CD14-positive monocyte (primary cell): ENCODE data around the gene SSH3. TPM values are rescaled to one million over a fixed set of nuclear protein-coding genes. Genes with fewer than 3 reads are reported as not detected.

ENCODE experiments used
- DNase-seq, 3 donors: peaks; one replicate each; pipeline ENCODE4 v3.0.0-alpha.2; 2011 to 2022
- H2AFZ ChIP-seq: 2 replicates; pipeline ENCODE4 v1.6.0; 2012; ENCODE audit warnings: mild to moderate bottlenecking, low read depth, low read length, inconsistent platforms; ENCODE audit not compliant: insufficient read depth, poor library complexity, severe bottlenecking
- H3K27ac ChIP-seq, 2 donors: 1 replicate in 1 of 2; 2 replicates in 1 of 2; pipeline ENCODE4 v1.5.1; 2012 to 2013; ENCODE audit warnings: low read length in 2 of 2, control low read depth in 1 of 2, inconsistent platforms in 1 of 2, low read depth in 1 of 2, mild to moderate bottlenecking in 1 of 2
- H3K27me3 ChIP-seq, 2 donors: one replicate each; pipeline versions ENCODE4 v1.6.0 to v1.6.1; 2011 to 2013; ENCODE audit warnings: low read length in 2 of 2; ENCODE audit not compliant: control insufficient read depth in 2 of 2, insufficient read depth in 2 of 2
- H3K36me3 ChIP-seq, 2 donors: replicated peaks in 1 of 2; 1 replicate in 1 of 2; 2 replicates in 1 of 2; pipeline versions ENCODE4 v1.5.1 to v1.6.1; 2012 to 2013; ENCODE audit warnings: low read length in 2 of 2, control low read depth in 1 of 2, inconsistent platforms in 1 of 2, mild to moderate bottlenecking in 1 of 2; ENCODE audit not compliant: insufficient read depth in 2 of 2, control insufficient read depth in 1 of 2
- H3K4me1 ChIP-seq, 2 donors: 1 replicate in 1 of 2; 2 replicates in 1 of 2; pipeline versions ENCODE4 v1.5.1 to v1.6.1; 2012 to 2013; ENCODE audit warnings: low read length in 2 of 2, control low read depth in 1 of 2, inconsistent platforms in 1 of 2, mild to moderate bottlenecking in 1 of 2, moderate library complexity in 1 of 2; ENCODE audit not compliant: insufficient read depth in 2 of 2, control insufficient read depth in 1 of 2
- H3K4me2 ChIP-seq: replicated peaks from 2 replicates; pipeline ENCODE3; 2012; ENCODE audit warnings: low read length, moderate library complexity, mild to moderate bottlenecking; ENCODE audit not compliant: poor library complexity, severe bottlenecking; ENCODE audit errors: extremely low read depth
- H3K4me3 ChIP-seq, 3 experiments: fragments of 200-600 bp in 1 of 3; sonication (generic) in 1 of 3; replicated peaks in 1 of 3; 1 replicate in 2 of 3; 2 replicates in 1 of 3; pipeline ENCODE4 v1.5.1; 2011 to 2013; ENCODE audit warnings: low read length in 3 of 3, mild to moderate bottlenecking in 3 of 3, control low read depth in 2 of 3, low read depth in 2 of 3, inconsistent platforms in 1 of 3, moderate library complexity in 1 of 3
- H3K79me2 ChIP-seq: 2 replicates; pipeline ENCODE4 v1.6.0; 2012; ENCODE audit warnings: mild to moderate bottlenecking, control low read depth, inconsistent platforms, low read length, moderate library complexity; ENCODE audit not compliant: insufficient read depth
- H3K9ac ChIP-seq: 2 replicates; pipeline ENCODE4 v1.6.0; 2017; ENCODE audit warnings: low read length, mild to moderate bottlenecking; ENCODE audit not compliant: insufficient read depth, poor library complexity, severe bottlenecking
- H3K9me3 ChIP-seq, 2 donors: replicated peaks in 1 of 2; 1 replicate in 1 of 2; 2 replicates in 1 of 2; pipeline versions ENCODE4 v1.5.1 to v1.6.1; 2012 to 2013; ENCODE audit warnings: low read length in 2 of 2, control low read depth in 1 of 2; ENCODE audit not compliant: control insufficient read depth in 1 of 2, insufficient read depth in 1 of 2
- H4K20me1 ChIP-seq: 2 replicates; pipeline ENCODE4 v1.6.0; 2012; ENCODE audit warnings: mild to moderate bottlenecking, low read length, control low read depth, moderate library complexity; ENCODE audit not compliant: insufficient read depth
- H3K27ac Mint-ChIP-seq, 7 donors: one replicate each; pipeline ENCODE4 v1.8.0; 2020; ENCODE audit warnings: mild to moderate bottlenecking in 7 of 7, mixed read lengths in 7 of 7, moderate library complexity in 6 of 7, inconsistent platforms in 2 of 7
- H3K27me3 Mint-ChIP-seq, 3 donors: one replicate each; pipeline ENCODE4 v1.8.0; 2021 to 2022; ENCODE audit warnings: low read depth in 3 of 3, mild to moderate bottlenecking in 3 of 3, mixed read lengths in 3 of 3, moderate library complexity in 3 of 3, inconsistent platforms in 1 of 3
- H3K36me3 Mint-ChIP-seq, 2 donors: one replicate each; pipeline ENCODE4 v1.8.0; 2020; ENCODE audit warnings: mixed read lengths in 2 of 2, inconsistent platforms in 1 of 2, mild to moderate bottlenecking in 1 of 2
- H3K4me1 Mint-ChIP-seq: one replicate; pipeline ENCODE4 v1.8.0; 2020; ENCODE audit warnings: mild to moderate bottlenecking, mixed read lengths
- H3K4me3 Mint-ChIP-seq, 2 donors: one replicate each; pipeline ENCODE4 v1.8.0; 2020; ENCODE audit warnings: mild to moderate bottlenecking in 2 of 2, mixed read lengths in 2 of 2, moderate library complexity in 1 of 2
- H3K9me3 Mint-ChIP-seq, 7 donors: one replicate each; pipeline ENCODE4 v1.8.0; 2020 to 2022; ENCODE audit warnings: mixed read lengths in 7 of 7, mild to moderate bottlenecking in 6 of 7, moderate library complexity in 6 of 7, inconsistent platforms in 2 of 7
- WGBS: methylation state at CpG from one replicate; pipeline ENCODE4 v1.1.5; 2013; ENCODE audit warnings: missing lambda C conversion rate; ENCODE audit not compliant: insufficient coverage; 5-methylcytosine and 5-hydroxymethylcytosine counted together
- intact Hi-C, 2 donors: fragments of 100-400 bp; cut with micrococcal nuclease; formaldehyde crosslinking; loops; one replicate each; pipeline versions ENCODE4 v1.15.0 to v1.15.1; 2023
- polyA plus RNA-seq, 3 donors: library from polyadenylated mRNA; depleted of rRNA in 1 of 3; unstranded in 2 of 3; stranded (reverse) in 1 of 3; fragments of 300-500 nt in 2 of 3; fragments of >200 nt in 1 of 3; fragmentation: Illumina TruSeq in 2 of 3; gene quantifications; 1 replicate in 2 of 3; 2 replicates in 1 of 3; pipeline ENCODE4 v1.2.3, GENCODE V29; 2012 to 2021
- TF ChIP-seq, protein P1 (sequence below): fragments of 200-600 bp; IDR thresholded peaks from one replicate; pipeline ENCODE4 v1.8.0; 2022; ENCODE audit warnings: antibody characterized with exemption, mild to moderate bottlenecking

Gene SSH3
- polyA plus RNA-seq, 3 donors, result 3.6 to 23.3 (median 5.8) TPM

- H3K9ac ChIP-seq, result peak overlapping the region; percentile 73
- H3K36me3 ChIP-seq, result peaks cover 57% of the 10 kb centered on the region in 2 donors
- TF ChIP-seq, protein P1, sequence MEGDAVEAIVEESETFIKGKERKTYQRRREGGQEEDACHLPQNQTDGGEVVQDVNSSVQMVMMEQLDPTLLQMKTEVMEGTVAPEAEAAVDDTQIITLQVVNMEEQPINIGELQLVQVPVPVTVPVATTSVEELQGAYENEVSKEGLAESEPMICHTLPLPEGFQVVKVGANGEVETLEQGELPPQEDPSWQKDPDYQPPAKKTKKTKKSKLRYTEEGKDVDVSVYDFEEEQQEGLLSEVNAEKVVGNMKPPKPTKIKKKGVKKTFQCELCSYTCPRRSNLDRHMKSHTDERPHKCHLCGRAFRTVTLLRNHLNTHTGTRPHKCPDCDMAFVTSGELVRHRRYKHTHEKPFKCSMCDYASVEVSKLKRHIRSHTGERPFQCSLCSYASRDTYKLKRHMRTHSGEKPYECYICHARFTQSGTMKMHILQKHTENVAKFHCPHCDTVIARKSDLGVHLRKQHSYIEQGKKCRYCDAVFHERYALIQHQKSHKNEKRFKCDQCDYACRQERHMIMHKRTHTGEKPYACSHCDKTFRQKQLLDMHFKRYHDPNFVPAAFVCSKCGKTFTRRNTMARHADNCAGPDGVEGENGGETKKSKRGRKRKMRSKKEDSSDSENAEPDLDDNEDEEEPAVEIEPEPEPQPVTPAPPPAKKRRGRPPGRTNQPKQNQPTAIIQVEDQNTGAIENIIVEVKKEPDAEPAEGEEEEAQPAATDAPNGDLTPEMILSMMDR, result no peak
- H3K36me3 Mint-ChIP-seq, result peaks cover 42 to 69% of the 10 kb centered on the region in 2 donors
- peak overlapping the region; percentile 62 to 79 for H3K4me3 Mint-ChIP-seq
- no peaks in the 10 kb centered on the region for H3K27me3 Mint-ChIP-seq
- H4K20me1 ChIP-seq, result peaks cover 71% of the 10 kb centered on the region
- H3K27ac Mint-ChIP-seq, result no peak overlapping the region
- peaks cover 44 to 60% of the 10 kb centered on the region in 2 donors for H3K4me1 ChIP-seq
- peaks cover 49% of the 10 kb centered on the region for H3K4me1 Mint-ChIP-seq
- H3K4me2 ChIP-seq, result peak overlapping the region; percentile 94
- DNase-seq, result peak in 1 of 3 donors; percentile 24
- no peaks in the 10 kb centered on the region for H3K27me3 ChIP-seq
- H3K4me3 ChIP-seq, result peak overlapping the region; percentile 40 to 86 (median 66)
- peak overlapping the region; percentile 72 for H2AFZ ChIP-seq
- 5% methylated on average over 31 of the region's 43 CpGs for WGBS
- intact Hi-C loops, result loop anchor here (1.0 to 5.0 kb wide), 2 partner anchors 11 to 37 kb away; partner anchors contain the start of gene GRK2 (in 1 of the 2)
- peak overlapping the region in 1 of 2 donors; percentile 78 for H3K27ac ChIP-seq
- H3K79me2 ChIP-seq, result peaks cover 45% of the 10 kb centered on the region
- no peaks in the 10 kb centered on the region for H3K9me3 Mint-ChIP-seq
- no peaks in the 10 kb centered on the region for H3K9me3 ChIP-seq
Observed at GRCh38 chr11:67303835-67304411, 593 bp downstream of the SSH3 start.

DNA sequence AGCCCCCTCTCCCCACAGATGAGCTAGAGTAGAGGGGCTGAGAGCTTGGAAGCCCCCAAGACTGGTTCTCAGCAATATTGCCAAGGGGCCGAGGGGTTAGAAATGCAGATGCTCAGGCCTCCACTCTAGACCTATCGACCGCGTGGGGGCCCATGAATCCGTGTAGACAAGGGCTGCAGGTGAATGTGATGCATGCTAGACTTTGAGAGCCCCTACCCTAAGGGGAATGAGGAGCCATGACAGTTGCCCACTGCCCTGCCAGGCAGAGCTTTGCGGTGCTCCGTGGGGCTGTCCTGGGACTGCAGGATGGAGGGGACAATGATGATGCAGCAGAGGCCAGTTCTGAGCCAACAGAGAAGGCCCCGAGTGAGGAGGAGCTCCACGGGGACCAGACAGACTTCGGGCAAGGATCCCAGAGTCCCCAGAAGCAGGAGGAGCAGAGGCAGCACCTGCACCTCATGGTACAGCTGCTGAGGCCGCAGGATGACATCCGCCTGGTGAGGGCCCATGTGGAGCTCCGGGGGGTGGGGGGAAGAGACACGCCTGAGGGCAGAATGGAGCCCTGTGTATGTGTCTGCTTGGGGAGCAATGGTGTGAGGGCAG, 1.3 kb downstream of the SSH3 start:
- no peak overlapping the region for H3K27ac ChIP-seq
- Mint-ChIP-seq H3K9me3 (no peaks in the 10 kb centered on the region), H3K4me3 (peak overlapping the region; percentile 62 to 73), H3K36me3 (peaks cover 41 to 69% of the 10 kb centered on the region in 2 donors), H3K27me3 (no peaks in the 10 kb centered on the region), H3K4me1 (peaks cover 46% of the 10 kb centered on the region), H3K27ac (peak overlapping the region in 2 of 7 donors; percentile 16 to 37)
- H3K79me2 ChIP-seq, result peaks cover 38% of the 10 kb centered on the region
- H3K4me1 ChIP-seq, result peaks cover 44 to 53% of the 10 kb centered on the region in 2 donors
- H4K20me1 ChIP-seq, result peaks cover 71% of the 10 kb centered on the region
- DNase-seq, result peak in 1 of 3 donors; percentile 2
- 93% methylated on average over 14 of the region's 14 CpGs for WGBS
- H3K9ac ChIP-seq, result no peak overlapping the region
- TF ChIP-seq, protein P1, result no peak
- intact Hi-C loops, result loop anchor here in 1 of 2 donors (5.0 kb wide), 1 partner anchor 37 kb away; the partner anchor contains the start of gene GRK2
- H3K9me3 ChIP-seq, result no peaks in the 10 kb centered on the region
- H3K27me3 ChIP-seq, result no peaks in the 10 kb centered on the region
- H3K4me3 ChIP-seq, result peak overlapping the region in 2 of 3 experiments; percentile 66 to 86
- H2AFZ ChIP-seq, result peak overlapping the region; percentile 72
- peak overlapping the region; percentile 94 for H3K4me2 ChIP-seq
- peaks cover 57% of the 10 kb centered on the region in 2 donors for H3K36me3 ChIP-seq
